Measurements from ENCODE around the gene KIAA0232. TPM values are rescaled to one million over a fixed set of nuclear protein-coding genes. Genes with fewer than 3 reads are reported as not detected.

KIAA0232 gene
- total and polyA plus RNA-seq, 9 of the 15 experiments (the other 6 are each of a cell fraction or from before 2014, with no cell fraction given) = 3.5 to 17.4 (median 13.0) TPM

DNA sequence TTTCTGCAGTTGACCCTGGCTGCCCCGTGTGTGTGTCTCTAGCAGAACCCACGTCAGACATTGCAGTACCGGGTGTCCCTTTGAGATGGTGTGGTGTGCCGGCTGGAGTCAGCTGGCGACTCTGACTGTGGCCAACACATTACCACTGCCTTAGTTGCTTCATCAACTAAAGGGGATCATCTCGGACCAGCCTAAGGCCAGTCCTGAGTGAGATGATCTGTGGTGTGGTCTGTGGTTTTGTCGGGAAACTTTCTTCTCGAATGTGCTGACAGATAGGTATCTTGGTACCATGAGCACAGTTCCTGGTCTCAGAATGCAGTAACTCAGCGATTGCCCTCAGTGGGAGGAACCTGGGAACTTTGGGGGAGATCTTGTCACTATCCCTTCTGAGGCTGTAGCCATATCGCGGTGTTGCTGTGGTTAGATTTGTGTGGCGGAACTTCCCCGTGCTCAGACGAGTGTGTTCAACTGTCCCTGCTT is 142.9 kb downstream of the KIAA0232 start (continued):
- TF ChIP-seq SIN3A (IDR thresholded peaks at IDR 0.05; ENCODE audit: borderline replicate concordance in 2 of 2, control insufficient read depth in 1 of 2, low read depth in 2 of 2, low read length in 2 of 2) (no peak), MAFK (IDR thresholded peaks at IDR 0.05; ENCODE audit: low read length) (peak; percentile 11; the same call in 1 of the 2 replicates), GABPB2 (CRISPR knock-in tag; conservative IDR thresholded peaks at IDR 0.05) (no peak), ZEB2 (IDR thresholded peaks at IDR 0.05) (peak; percentile 79), HINFP (tag; conservative IDR thresholded peaks at IDR 0.05; ENCODE audit: low read depth) (no peak), DEAF1 (CRISPR knock-in tag; IDR thresholded peaks at IDR 0.05) (no peak), ZNF184 (CRISPR knock-in tag; IDR thresholded peaks at IDR 0.05) (no peak), TBL1XR1 (IDR thresholded peaks at IDR 0.05; ENCODE audit: low read length in 2 of 2) (peak in 1 of 2 experiments; percentile 80; a peak in 2 of 4 replicates), ZFPM2 (CRISPR knock-in tag; IDR thresholded peaks at IDR 0.05) (no peak), RBBP5 (IDR thresholded peaks at IDR 0.05; ENCODE audit: borderline replicate concordance, insufficient read depth, low read length, poor library complexity, severe bottlenecking) (peak; percentile 29), TCF15 (CRISPR knock-in tag; IDR thresholded peaks at IDR 0.05) (no peak), SRF (CRISPR knock-in tag; IDR thresholded peaks at IDR 0.05) (no peak), GATA2 (CRISPR knock-in tag; IDR thresholded peaks at IDR 0.05) (peak; percentile 52; the same call in 1 of the 2 replicates), SMARCA4 (IDR thresholded peaks at IDR 0.05) (peak; percentile 58; the same call in 1 of the 2 replicates), KAT7 (CRISPR knock-in tag; IDR thresholded peaks at IDR 0.05; ENCODE audit: borderline replicate concordance) (no peak), ZNF717 (CRISPR knock-in tag; IDR thresholded peaks at IDR 0.05) (no peak), PYGO2 (tag; IDR thresholded peaks at IDR 0.05) (no peak)
- TF ChIP-seq, protein P1, sequence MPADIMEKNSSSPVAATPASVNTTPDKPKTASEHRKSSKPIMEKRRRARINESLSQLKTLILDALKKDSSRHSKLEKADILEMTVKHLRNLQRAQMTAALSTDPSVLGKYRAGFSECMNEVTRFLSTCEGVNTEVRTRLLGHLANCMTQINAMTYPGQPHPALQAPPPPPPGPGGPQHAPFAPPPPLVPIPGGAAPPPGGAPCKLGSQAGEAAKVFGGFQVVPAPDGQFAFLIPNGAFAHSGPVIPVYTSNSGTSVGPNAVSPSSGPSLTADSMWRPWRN (IDR thresholded peaks at IDR 0.05; ENCODE audit: low read depth) = peak; percentile 97
- TF ChIP-seq, protein P2, sequence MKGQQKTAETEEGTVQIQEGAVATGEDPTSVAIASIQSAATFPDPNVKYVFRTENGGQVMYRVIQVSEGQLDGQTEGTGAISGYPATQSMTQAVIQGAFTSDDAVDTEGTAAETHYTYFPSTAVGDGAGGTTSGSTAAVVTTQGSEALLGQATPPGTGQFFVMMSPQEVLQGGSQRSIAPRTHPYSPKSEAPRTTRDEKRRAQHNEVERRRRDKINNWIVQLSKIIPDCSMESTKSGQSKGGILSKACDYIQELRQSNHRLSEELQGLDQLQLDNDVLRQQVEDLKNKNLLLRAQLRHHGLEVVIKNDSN (CRISPR knock-in tag; IDR thresholded peaks at IDR 0.05) = no peak
- TF ChIP-seq, protein P3, sequence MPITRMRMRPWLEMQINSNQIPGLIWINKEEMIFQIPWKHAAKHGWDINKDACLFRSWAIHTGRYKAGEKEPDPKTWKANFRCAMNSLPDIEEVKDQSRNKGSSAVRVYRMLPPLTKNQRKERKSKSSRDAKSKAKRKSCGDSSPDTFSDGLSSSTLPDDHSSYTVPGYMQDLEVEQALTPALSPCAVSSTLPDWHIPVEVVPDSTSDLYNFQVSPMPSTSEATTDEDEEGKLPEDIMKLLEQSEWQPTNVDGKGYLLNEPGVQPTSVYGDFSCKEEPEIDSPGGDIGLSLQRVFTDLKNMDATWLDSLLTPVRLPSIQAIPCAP (CRISPR knock-in tag; IDR thresholded peaks at IDR 0.05; ENCODE audit: borderline replicate concordance) = no peak
- TF ChIP-seq, protein P4, sequence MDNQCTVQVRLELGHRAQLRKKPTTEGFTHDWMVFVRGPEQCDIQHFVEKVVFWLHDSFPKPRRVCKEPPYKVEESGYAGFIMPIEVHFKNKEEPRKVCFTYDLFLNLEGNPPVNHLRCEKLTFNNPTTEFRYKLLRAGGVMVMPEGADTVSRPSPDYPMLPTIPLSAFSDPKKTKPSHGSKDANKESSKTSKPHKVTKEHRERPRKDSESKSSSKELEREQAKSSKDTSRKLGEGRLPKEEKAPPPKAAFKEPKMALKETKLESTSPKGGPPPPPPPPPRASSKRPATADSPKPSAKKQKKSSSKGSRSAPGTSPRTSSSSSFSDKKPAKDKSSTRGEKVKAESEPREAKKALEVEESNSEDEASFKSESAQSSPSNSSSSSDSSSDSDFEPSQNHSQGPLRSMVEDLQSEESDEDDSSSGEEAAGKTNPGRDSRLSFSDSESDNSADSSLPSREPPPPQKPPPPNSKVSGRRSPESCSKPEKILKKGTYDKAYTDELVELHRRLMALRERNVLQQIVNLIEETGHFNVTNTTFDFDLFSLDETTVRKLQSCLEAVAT (IDR thresholded peaks at IDR 0.05) = peak in 1 of 2 experiments; percentile 94; a peak in 2 of 4 replicates

Measured in K562 (cell line).